Renal cortex interstitium (tissue), 11 donors: Measurements from ENCODE around the gene TPSAB1. TPM values are rescaled to one million over a fixed set of nuclear protein-coding genes. Genes with fewer than 3 reads are reported as not detected.

ENCODE experiments used
- DNase-seq, 11 donors: peaks; one replicate each; pipeline ENCODE4 v3.0.0-alpha.2; 2013; ENCODE audit warnings: low read depth in 9 of 11, low spot score in 4 of 11; ENCODE audit errors: extremely low read depth in 1 of 11
- polyA plus RNA-seq, 3 donors: library from polyadenylated mRNA; unstranded; fragments of 120-200 nt; gene quantifications; one replicate each; pipeline ENCODE4 v1.2.1, GENCODE V29; 2013; ENCODE audit not compliant: insufficient read length in 3 of 3

Gene TPSAB1
- polyA plus RNA-seq, 3 donors = 0.22 TPM; not detected in 2

GRCh38 chr16:1277151-1277598 is 36.7 kb downstream of the TPSAB1 start:
- DNase-seq = no peak

GRCh38 chr16:1277617-1278282 is 37.2 kb downstream of the TPSAB1 start:
- no peak for DNase-seq

GRCh38 chr16:1278477-1278876 is 38.0 kb downstream of the TPSAB1 start:
- no peak for DNase-seq

- no peak for DNase-seq
These were observed 38.8 kb downstream of the TPSAB1 start for GRCh38 chr16:1279081-1279944.

- no peak for DNase-seq
These were observed 39.6 kb downstream of the TPSAB1 start for GRCh38 chr16:1279945-1280589.

GRCh38 chr16:1280783-1281182 is 40.3 kb downstream of the TPSAB1 start:
- no peak for DNase-seq

- no peak for DNase-seq
These were observed 41.0 kb downstream of the TPSAB1 start for GRCh38 chr16:1281517-1281916.

- no peak for DNase-seq
These were observed 41.9 kb downstream of the TPSAB1 start for GRCh38 chr16:1282324-1282973.

GRCh38 chr16:1283296-1283695 is 42.8 kb downstream of the TPSAB1 start:
- no peak for DNase-seq

- no peak for DNase-seq
These were observed 43.6 kb downstream of the TPSAB1 start for GRCh38 chr16:1283996-1284616.

- no peak for DNase-seq
These were observed 45.4 kb downstream of the TPSAB1 start for GRCh38 chr16:1285669-1286512.

- no peak for DNase-seq
These were observed 46.1 kb downstream of the TPSAB1 start for GRCh38 chr16:1286513-1287094.

GRCh38 chr16:1287982-1288670 is 47.6 kb downstream of the TPSAB1 start:
- DNase-seq = no peak

GRCh38 chr16:1288813-1289476 is 48.4 kb downstream of the TPSAB1 start:
- no peak for DNase-seq

- no peak for DNase-seq
These were observed 49.0 kb downstream of the TPSAB1 start for GRCh38 chr16:1289477-1289866.

- no peak for DNase-seq
These were observed 49.6 kb downstream of the TPSAB1 start for GRCh38 chr16:1290063-1290501.
